ENCODE data around the gene ZNF225.

Gene ZNF225

GRCh38 chr19:44113138-44113783, at the start of gene ZNF225:
Gene ZNF225 (plus strand): TSS chr19:44113399. CDS start chr19:44115828, 2,429 bp downstream.
- Histone ChIP-seq H3K36me3 (peaks cover 23% of the 10 kb centered on the region), H3K27me3 (ENCODE audit: insufficient read depth, low read depth, severe bottlenecking) (no peaks in the 10 kb centered on the region), H3K9me3 (ENCODE audit: severe bottlenecking) (no peaks in the 10 kb centered on the region), H3K4me3 (ENCODE audit: low read depth, low read length) (peak within 1 kb of the TSS; percentile 96), H3K27ac (peak within 1 kb of the TSS; percentile 58)
- peak; percentile 94 for DNase-seq
- TF ChIP-seq, protein P1, sequence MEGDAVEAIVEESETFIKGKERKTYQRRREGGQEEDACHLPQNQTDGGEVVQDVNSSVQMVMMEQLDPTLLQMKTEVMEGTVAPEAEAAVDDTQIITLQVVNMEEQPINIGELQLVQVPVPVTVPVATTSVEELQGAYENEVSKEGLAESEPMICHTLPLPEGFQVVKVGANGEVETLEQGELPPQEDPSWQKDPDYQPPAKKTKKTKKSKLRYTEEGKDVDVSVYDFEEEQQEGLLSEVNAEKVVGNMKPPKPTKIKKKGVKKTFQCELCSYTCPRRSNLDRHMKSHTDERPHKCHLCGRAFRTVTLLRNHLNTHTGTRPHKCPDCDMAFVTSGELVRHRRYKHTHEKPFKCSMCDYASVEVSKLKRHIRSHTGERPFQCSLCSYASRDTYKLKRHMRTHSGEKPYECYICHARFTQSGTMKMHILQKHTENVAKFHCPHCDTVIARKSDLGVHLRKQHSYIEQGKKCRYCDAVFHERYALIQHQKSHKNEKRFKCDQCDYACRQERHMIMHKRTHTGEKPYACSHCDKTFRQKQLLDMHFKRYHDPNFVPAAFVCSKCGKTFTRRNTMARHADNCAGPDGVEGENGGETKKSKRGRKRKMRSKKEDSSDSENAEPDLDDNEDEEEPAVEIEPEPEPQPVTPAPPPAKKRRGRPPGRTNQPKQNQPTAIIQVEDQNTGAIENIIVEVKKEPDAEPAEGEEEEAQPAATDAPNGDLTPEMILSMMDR (IDR thresholded peaks at IDR 0.05; ENCODE audit: low read depth, low read length): no peak

- Histone ChIP-seq H3K36me3 (peaks cover 51% of the 10 kb centered on the region), H3K9me3 (ENCODE audit: severe bottlenecking) (peaks cover 3% of the 10 kb centered on the region), H3K27me3 (ENCODE audit: insufficient read depth, low read depth, severe bottlenecking) (no peaks in the 10 kb centered on the region), H3K4me3 (ENCODE audit: low read depth, low read length) (no peak overlapping the region), H3K27ac (no peak overlapping the region)
- no peak for DNase-seq
- TF ChIP-seq, protein P1 (IDR thresholded peaks at IDR 0.05; ENCODE audit: low read depth, low read length): no peak
Observed at GRCh38 chr19:44066305-44066704, 46.9 kb upstream of the ZNF225 start.

GRCh38 chr19:44069415-44069814, 43.8 kb upstream of the ZNF225 start:
- DNase-seq: no peak
- TF ChIP-seq, protein P1 (IDR thresholded peaks at IDR 0.05; ENCODE audit: low read depth, low read length): no peak
- no peak overlapping the region for H3K27ac ChIP-seq
- no peaks in the 10 kb centered on the region for H3K27me3 ChIP-seq (ENCODE audit: insufficient read depth, low read depth, severe bottlenecking)
- peaks cover 3% of the 10 kb centered on the region for H3K9me3 ChIP-seq (ENCODE audit: severe bottlenecking)
- H3K36me3 ChIP-seq: peaks cover 29% of the 10 kb centered on the region
- no peak overlapping the region for H3K4me3 ChIP-seq (ENCODE audit: low read depth, low read length)

DNA sequence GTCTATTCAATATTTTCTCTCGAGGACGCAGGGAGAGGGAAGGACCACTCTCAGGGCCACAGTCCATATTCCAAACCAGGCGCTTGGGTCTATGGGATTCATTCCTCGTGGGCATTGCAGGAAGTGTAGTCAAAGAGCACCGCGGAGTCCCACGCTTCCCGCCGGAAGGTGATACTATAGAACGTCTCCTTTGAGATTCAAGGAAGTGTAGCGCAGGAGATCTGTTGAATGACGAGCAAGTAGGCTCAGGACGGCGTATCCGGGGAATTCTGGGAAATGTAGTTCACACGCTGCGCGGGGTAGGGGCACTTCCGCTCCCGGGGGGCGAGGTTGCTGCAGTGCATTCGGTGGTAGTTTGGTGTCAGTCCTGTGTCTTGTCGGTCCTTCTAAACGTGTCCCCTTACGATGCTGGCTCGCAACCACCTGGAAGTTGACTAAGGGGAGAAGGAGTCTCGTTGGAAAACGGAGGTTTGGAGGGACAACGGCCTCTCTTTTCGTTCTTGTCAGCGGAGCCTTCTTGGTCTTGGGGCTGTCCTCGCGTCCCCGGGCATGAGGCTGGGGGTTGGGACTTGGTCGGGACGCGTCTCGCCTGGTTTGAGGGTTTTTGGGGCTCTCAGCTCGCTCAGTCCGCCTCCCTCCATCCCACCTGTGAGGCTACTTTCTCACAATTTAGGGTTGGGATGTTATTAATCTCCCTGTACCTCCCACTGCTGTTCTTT, 41.2 kb upstream of the ZNF225 start, which contains the start of gene ZNF284:
Gene ZNF284, plus strand, starts transcription at position 336 of the 719 bp plus-strand sequence. CDS start 4,231 bp downstream, outside the sequence.
- H3K36me3 ChIP-seq: peaks cover 7% of the 10 kb centered on the region
- DNase-seq: peak; percentile 90
- peak within 1 kb of the TSS; percentile 75 for H3K27ac ChIP-seq
- no peaks in the 10 kb centered on the region for H3K9me3 ChIP-seq (ENCODE audit: severe bottlenecking)
- no peaks in the 10 kb centered on the region for H3K27me3 ChIP-seq (ENCODE audit: insufficient read depth, low read depth, severe bottlenecking)
- peak within 1 kb of the TSS; percentile 92 for H3K4me3 ChIP-seq (ENCODE audit: low read depth, low read length)
- TF ChIP-seq, protein P1 (IDR thresholded peaks at IDR 0.05; ENCODE audit: low read depth, low read length): no peak

GRCh38 chr19:44072543-44073401, 40.4 kb upstream of the ZNF225 start:
- Histone ChIP-seq H3K9me3 (ENCODE audit: severe bottlenecking) (no peaks in the 10 kb centered on the region), H3K4me3 (ENCODE audit: low read depth, low read length) (peak overlapping the region; percentile 92), H3K36me3 (peaks cover 3% of the 10 kb centered on the region), H3K27me3 (ENCODE audit: insufficient read depth, low read depth, severe bottlenecking) (no peaks in the 10 kb centered on the region), H3K27ac (no peak overlapping the region)
- TF ChIP-seq, protein P1 (IDR thresholded peaks at IDR 0.05; ENCODE audit: low read depth, low read length): no peak
- DNase-seq: peak; percentile 17
